SIG-M5 treated with dmso at 0.1 percent for 504 hours (cell line): ENCODE data around the gene CASP4.
A peak's percentile ranks its signal among the peaks of the same experiment; 100 is the strongest.
"Not testable (repeated sequence)": the region's sequence is repeated elsewhere in the genome, so short reads cannot be mapped to it uniquely, and the experiment has no call there.

Experiments used
- DNase-seq: peaks from one replicate; lab custom pipeline; 2025; ENCODE audit not compliant: unreplicated experiment; lab: John Stamatoyannopoulos, UW

CASP4 gene

DNA sequence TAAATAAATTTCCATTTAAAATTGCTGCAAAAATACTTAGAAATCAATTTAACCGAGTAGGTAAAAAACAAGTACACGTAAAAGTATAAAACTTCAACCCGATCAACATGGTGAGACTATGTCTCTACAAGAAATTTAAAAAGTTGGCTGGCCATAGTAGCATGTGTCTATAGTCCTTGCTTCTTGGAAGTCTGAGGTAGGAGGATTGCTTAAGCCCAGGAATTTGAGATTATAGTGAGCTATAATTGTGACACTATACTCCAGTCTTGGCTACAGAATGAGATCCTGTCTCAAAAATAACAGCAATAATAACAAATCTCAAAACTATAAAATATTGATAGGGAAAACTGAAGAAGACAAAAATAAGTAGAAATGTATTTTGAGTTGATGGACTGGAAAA, 11.1 kb downstream of the CASP4 start:
- no peak for DNase-seq

GRCh38 chr11:104956528-104956927, 11.8 kb downstream of the CASP4 start:
- DNase-seq = no peak

- DNase-seq = peak; percentile 66
These were observed 21.5 kb downstream of the CASP4 start for GRCh38 chr11:104946907-104947306.

- DNase-seq = no peak
These were observed 24.3 kb downstream of the CASP4 start for GRCh38 chr11:104944076-104944475.

DNA sequence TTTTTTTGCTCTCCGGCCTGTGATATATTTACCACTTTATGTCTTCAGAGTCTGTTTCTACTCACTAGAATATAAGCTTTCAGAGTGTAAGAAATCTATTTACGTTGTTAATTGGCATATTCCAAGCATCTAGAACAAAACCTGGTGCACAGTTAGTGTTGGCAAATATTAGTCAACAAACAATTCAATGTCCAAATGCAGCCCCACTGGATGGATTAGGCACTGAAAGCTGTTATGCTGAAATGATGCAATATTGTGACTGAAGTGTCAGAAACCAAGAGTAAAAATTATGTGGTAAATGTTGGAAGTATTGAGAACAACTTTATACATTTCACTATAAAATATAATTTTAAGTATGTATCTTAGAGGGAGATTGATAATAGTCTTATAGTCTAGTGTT, 24.8 kb downstream of the CASP4 start:
- no peak for DNase-seq

DNA sequence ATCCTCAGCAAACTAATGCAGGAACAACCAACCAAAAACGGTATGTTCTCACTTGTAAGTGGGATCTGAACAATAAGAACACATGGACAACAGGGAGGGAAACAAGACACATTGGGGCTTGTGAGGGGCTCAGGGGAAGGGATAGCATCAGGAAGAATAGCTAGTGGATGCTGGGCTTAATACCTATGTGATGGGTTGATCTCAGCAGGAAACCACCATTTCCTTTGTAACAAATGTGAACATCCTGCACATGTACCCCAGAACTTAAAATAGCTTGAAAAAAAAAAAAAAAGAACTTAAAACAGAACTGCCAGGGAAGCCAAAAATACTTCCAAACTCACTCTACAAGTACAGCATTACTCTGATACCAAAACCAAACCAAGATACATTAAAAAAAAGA, 33.8 kb downstream of the CASP4 start:
- DNase-seq = no peak

- not testable (repeated sequence) for DNase-seq
These were observed 34.3 kb downstream of the CASP4 start for GRCh38 chr11:104934073-104934472.

DNA sequence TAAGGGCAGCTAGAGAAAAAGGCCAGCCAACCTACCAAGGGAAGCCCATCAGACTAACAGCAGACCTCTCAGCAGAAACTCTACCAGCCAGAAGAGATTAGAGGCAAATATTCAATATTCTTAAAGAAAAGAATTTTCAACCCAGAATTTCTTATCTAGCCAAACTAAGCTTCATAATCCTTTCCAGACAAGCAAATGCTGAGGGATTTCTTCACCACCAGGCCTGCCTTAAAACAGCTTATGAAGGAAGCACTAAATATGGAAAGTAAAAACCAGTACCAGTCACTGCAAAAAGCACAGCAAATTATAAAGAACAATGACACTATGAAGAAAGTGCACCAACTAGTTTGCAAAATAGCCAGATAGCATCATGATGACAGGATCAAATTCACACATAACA, 39.6 kb downstream of the CASP4 start:
- no peak for DNase-seq

GRCh38 chr11:104926771-104927611, 41.4 kb downstream of the CASP4 start:
- no peak for DNase-seq

DNA sequence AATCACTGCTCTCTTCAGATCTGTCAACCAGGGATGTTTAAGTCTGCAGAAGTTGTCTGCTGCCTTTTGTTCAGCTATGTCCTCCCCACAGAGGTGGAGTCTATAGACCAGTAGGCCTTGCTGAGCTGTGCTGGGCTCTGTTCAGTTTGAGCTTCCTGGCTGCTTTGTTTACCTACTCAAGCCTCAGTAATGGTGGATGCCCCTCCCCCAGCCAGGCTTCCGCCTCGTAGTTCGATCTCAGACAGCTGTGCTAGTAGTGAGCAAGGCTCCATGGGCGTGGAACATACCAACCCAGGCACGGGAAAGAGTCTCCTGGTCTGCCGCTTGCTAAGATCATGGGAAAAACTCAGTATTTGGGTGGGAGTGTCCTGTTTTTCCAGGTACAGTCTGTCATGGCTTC, 42.5 kb downstream of the CASP4 start:
- DNase-seq = no peak

DNA sequence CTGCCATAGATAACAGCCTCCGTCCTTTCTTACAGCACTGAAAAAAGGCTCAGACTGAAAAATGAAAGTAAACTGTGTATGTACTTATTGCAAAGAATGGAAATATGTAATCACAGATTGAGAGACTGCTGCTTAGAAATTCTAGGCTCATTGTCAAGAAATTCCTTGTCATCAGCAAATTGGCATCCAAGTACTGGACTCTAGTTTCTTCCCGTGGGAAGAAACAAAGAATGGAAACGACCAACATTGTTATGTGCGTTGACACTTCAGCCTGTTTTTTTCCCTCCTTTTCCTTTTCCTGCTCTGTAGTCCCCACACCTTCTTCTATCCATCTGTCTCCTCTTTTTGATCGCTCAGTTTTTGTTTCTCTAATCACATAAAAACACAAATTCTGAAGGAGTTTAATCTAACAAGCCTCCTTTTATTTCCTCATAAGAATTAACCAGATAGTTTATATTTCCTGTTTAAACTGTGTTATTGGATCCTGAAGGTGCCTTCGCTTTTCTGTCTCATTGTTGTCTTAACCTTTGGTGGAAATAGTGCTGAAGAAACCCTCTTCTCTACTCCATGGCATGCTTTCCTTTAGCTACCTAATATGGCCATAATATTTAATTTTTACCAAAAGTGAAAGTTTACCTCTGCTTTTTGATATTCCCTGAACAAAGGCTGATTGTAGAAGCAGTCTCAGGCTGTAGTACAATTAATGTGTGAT, 50.1 kb downstream of the CASP4 start:
- DNase-seq = no peak

- DNase-seq = no peak
These were observed 50.9 kb downstream of the CASP4 start for GRCh38 chr11:104917271-104918112.

DNA sequence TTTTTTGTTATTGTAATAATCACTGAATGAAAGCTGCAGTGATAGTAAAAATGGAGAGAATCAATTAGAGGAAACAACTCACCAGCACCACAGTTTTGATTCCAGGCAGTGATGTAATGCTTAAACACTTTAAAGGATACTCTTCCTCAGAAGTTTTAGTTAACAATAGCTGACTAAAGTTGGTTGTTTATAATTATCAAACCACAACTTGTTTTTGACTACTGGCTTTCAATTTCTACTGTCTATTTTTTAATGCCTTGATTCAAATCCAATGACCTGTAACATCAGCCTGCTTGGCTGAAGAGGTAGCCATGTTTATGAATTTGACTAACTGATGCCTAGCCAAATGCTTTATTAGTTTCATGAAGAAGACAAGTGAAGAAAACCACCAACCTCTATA, 51.9 kb downstream of the CASP4 start:
- DNase-seq = no peak

DNA sequence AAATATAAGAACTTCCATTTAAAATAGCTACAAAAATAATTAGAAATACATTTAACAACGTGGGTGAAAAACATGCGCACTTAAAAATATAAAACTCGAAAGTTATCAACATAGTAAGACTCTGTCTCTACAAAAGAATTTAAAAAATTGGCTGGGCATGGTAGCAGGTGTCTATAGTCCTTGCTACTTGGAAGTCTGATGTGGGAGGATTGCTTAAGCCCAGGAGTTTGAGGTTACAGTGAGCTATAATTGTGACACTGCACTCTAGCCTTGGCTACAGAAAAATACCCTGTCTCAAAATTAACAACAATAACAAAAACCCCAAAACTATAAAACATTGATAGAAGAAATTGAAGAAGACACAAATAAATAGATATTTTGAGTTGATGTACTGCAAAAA, 56.3 kb downstream of the CASP4 start:
- no peak for DNase-seq

GRCh38 chr11:104908186-104908531, 60.2 kb downstream of the CASP4 start:
- DNase-seq = no peak

- DNase-seq = no peak
These were observed 60.7 kb downstream of the CASP4 start for GRCh38 chr11:104907521-104908185.

DNA sequence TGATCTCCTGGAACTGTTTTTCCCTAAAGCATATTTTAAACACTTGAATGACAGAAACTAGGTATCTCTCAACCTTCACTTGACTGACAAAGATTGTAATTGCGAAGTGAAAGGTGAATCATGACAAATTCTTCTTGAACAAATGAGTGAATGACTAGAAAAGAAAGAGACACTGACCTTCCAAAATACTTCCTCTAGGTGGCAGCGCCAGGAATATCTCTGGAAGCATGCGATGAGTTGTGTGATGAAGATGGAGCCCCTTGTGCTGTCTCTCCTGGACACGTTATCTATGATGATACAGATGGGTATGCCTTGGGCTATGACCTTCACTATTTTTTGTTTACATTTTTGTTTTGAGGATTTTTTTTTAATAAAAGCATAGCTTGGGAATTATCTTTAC, 63.1 kb downstream of the CASP4 start:
- DNase-seq = no peak

DNA sequence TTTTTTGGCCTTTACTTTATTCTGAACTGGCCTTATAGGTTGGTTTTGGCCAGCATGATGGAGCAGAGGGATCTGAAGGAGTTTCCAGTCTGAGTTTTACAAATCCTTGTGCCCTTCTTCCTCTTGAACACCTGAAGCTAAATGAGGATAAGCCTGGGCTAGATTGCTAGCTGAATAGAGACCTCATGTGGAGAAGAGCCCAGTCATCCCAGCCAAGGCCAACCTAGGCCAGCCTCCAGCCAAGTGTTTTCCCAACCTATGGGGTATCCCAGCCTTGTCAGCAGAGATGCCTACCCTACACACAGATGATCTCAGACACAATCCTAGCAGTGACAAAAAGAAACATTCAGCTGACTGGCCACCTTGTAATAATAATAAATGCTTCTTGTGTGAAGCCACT, 69.1 kb downstream of the CASP4 start:
- DNase-seq = no peak

- no peak for DNase-seq
These were observed 69.7 kb downstream of the CASP4 start for GRCh38 chr11:104898685-104899013.

DNA sequence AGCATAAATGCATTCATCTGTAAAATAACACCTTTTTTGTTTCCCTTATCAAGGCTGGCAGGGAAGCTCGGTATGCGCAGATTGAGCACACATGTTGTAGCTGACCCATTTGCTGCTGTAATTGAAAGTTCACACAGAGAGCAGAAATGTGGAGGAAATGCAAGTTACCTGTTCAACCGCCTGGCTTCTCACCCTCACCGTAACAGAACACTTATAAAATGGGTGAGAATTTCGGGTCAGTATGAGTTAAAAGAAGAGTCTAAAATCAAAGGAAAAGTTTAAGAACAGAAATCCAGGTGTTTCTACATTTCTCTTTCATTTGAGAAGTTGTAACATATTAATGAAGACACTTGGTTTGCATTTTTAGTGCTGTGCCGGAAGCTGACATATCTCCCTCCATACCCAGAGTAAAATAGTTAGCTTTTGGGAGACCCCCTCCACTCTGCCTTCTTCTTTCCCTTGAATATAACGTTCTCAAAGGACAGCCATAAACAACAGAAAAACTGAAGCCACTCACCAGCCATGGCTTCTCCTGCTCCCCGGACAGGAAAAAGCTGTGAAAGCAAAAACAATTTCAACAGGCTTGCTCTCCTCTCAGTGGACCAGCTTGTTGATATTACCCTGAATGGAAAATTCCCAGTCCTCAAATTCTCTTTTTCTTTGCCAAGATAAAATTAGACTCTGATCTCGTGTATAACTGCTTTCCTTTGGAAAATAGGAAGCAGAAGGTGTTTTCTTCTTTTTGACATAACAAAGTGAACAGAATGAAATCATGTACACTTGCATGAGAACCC, 70.3 kb downstream of the CASP4 start, which contains the start of gene CASP12:
CASP12 (minus strand) TSS at position 570 of the 794 bp plus-strand sequence.
- no peak for DNase-seq
